ENCODE measurements around the gene NELFA.
A peak's percentile ranks its signal among the peaks of the same experiment; 100 is the strongest.
"Not testable (repeated sequence)": the region's sequence is repeated elsewhere in the genome, so short reads cannot be mapped to it uniquely, and the experiment has no call there.

Gene NELFA

GRCh38 chr4:2036327-2036726 lies 27.6 kb upstream of the NELFA start:
- TF ChIP-seq CTCF (IDR thresholded peaks at IDR 0.05; ENCODE audit: low read depth, low read length), result no peak
- no peak for DNase-seq (ENCODE audit: extremely low read depth, low read depth)

- not testable (repeated sequence) for DNase-seq (ENCODE audit: extremely low read depth, low read depth)
These were observed 22.4 kb upstream of the NELFA start for GRCh38 chr4:2031161-2031560.

- DNase-seq (ENCODE audit: extremely low read depth, low read depth), result not testable (repeated sequence)
These were observed 18.3 kb upstream of the NELFA start for GRCh38 chr4:2027120-2027519.

GRCh38 chr4:2025817-2026216 lies 17.0 kb upstream of the NELFA start:
- TF ChIP-seq CTCF (IDR thresholded peaks at IDR 0.05; ENCODE audit: low read depth, low read length), result no peak
- DNase-seq (ENCODE audit: extremely low read depth, low read depth), result no peak

GRCh38 chr4:2024683-2025082 lies 15.9 kb upstream of the NELFA start:
- TF ChIP-seq CTCF (IDR thresholded peaks at IDR 0.05; ENCODE audit: low read depth, low read length), result no peak
- no peak for DNase-seq (ENCODE audit: extremely low read depth, low read depth)

- not testable (repeated sequence) for DNase-seq (ENCODE audit: extremely low read depth, low read depth)
These were observed 12.7 kb upstream of the NELFA start for GRCh38 chr4:2021358-2022018.

- TF ChIP-seq CTCF (IDR thresholded peaks at IDR 0.05; ENCODE audit: low read depth, low read length), result no peak
- DNase-seq (ENCODE audit: extremely low read depth, low read depth), result no peak
These were observed 6.2 kb upstream of the NELFA start for GRCh38 chr4:2015008-2015407.

- DNase-seq (ENCODE audit: extremely low read depth, low read depth), result no peak
- no peak for TF ChIP-seq CTCF (IDR thresholded peaks at IDR 0.05; ENCODE audit: low read depth, low read length)
These were observed 2.8 kb upstream of the NELFA start for GRCh38 chr4:2011583-2011982.

- DNase-seq (ENCODE audit: extremely low read depth, low read depth), result no peak
- peak; percentile 16 for TF ChIP-seq CTCF (IDR thresholded peaks at IDR 0.05; ENCODE audit: low read depth, low read length)
These were observed 968 bp upstream of the NELFA start for GRCh38 chr4:2009651-2010233.
